Measurements from ENCODE around the gene PEX6.

GRCh38 chr6:42987533-42988451, 8.8 kb upstream of the PEX6 start:
- TF ChIP-seq POLR2A (IDR thresholded peaks at IDR 0.05; ENCODE audit: low read depth, low read length): no peak
- TF ChIP-seq TAF1 (IDR thresholded peaks at IDR 0.05; ENCODE audit: borderline replicate concordance, low read depth, low read length): no peak

All from GM12892 (cell line).